H1 (cell line): ENCODE measurements around the gene CDADC1.

ENCODE experiments used
- ATF2 ChIP-seq: IDR thresholded peaks from 2 replicates; pipeline ENCODE4 v1.6.1; 2012; ENCODE audit warnings: low read length, inconsistent platforms
- ATF3 ChIP-seq: IDR thresholded peaks from 2 replicates; pipeline ENCODE4 v1.6.1; 2011; ENCODE audit warnings: low read depth, mild to moderate bottlenecking, low read length; ENCODE audit not compliant: insufficient read depth
- CEBPB ChIP-seq: IDR thresholded peaks from 2 replicates; pipeline ENCODE4 v1.6.1; 2012; ENCODE audit warnings: low read depth, low read length
- CHD7 ChIP-seq: fragments of 300-600 bp; sonication (generic); IDR thresholded peaks from 2 replicates; pipeline ENCODE4 v1.7.1; 2012; ENCODE audit warnings: low read length, moderate library complexity, mild to moderate bottlenecking, inconsistent platforms; ENCODE audit not compliant: insufficient replicate concordance
- CTCF ChIP-seq, 3 experiments: IDR thresholded peaks; 1 replicate in 2 of 3; 2 replicates in 1 of 3; pipeline versions ENCODE4 v1.5.1 to v1.6.1; 2011; ENCODE audit warnings: low read length in 3 of 3, mild to moderate bottlenecking in 3 of 3, inconsistent platforms in 2 of 3, low read depth in 1 of 3, moderate library complexity in 1 of 3; ENCODE audit not compliant: insufficient read depth in 1 of 3; ENCODE audit errors: control extremely low read depth in 1 of 3
- EZH2 ChIP-seq: fragments of 200-600 bp; sonication (generic); IDR thresholded peaks from 2 replicates; pipeline ENCODE4 v1.7.1; 2012; ENCODE audit warnings: low read depth, mild to moderate bottlenecking, moderate library complexity, low read length, inconsistent platforms; ENCODE audit not compliant: severe bottlenecking
- POLR2AphosphoS5 ChIP-seq: IDR thresholded peaks from 2 replicates; pipeline ENCODE4 v1.6.1; 2011; ENCODE audit warnings: low read depth, low read length
- TAF1 ChIP-seq: IDR thresholded peaks from 2 replicates; pipeline ENCODE4 v1.6.1; 2011; ENCODE audit warnings: mild to moderate bottlenecking, low read depth, low read length
- TBP ChIP-seq: IDR thresholded peaks from 2 replicates; pipeline ENCODE4 v1.6.1; 2011; ENCODE audit warnings: low read depth, low read length, improper control_type of control experiment

- TF ChIP-seq TAF1 (no peak), POLR2AphosphoS5 (no peak), ATF2 (no peak), CTCF (IDR thresholded peaks at IDR 0.05; ENCODE audit: control extremely low read depth in 1 of 3, insufficient read depth in 1 of 3, low read depth in 1 of 3, low read length in 3 of 3) (no peak), TBP (no peak), CEBPB (no peak), ATF3 (no peak), CHD7 (no peak), EZH2 (no peak)
Measured at GRCh38 chr13:49298416-49298815, 50.7 kb downstream of the CDADC1 start.
